DLD1 (cell line): ENCODE results near the gene PRR19.

Experiments used
- in situ Hi-C: cut with HindIII; loops from 2 replicates; pipeline ENCODE4 v1.10.0; 2017; ENCODE audit warnings: low sequenced_read_pairs

The PRR19 gene

DNA sequence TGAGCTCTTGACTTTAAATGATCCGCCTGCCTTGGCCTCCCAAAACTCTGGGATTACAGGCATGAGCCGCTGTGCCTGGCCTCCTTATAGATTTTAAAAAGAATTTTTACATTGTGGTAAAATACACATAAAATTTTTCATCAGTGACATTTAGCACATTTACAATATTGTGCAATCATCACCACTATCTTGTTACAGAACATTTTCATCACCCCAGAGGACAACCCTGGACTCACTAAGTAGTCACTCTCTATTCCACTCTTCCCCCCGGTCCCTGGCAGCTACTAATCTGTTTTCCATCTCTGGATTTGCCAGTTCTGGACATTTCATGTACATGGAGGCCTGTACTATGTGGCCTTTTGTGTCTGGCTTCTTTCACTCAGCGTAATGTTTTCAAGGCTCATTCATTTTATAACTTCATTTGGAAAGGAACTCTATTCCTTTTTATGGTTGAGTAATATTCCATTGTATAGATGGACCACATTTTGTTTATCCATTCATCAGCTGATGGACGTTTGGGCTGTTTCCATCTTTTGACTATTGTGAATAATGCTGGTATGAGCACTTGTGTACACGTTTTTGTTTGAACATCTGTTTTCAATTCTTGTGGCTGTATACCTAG, 43.4 kb downstream of the PRR19 start:
- in situ Hi-C loops = no loop called here

DNA sequence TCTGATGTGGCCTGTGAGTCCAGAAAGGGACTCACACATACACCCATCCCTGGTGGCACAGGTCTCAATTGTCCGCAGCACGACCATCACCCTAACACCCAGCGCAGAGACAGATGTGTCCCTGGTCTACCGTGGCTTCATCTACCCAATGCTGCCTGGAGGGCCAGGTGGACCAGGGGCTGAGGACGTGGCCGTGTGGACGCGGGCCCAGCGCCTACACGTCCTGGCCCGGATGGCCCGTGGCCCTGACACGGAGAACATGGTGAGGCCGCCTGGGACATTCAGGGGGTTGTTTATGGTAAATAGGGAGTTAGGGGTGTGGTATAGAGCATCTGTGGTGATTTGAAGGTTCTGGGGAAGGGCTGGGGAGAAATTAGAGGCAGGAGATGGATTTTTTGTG, 46.3 kb downstream of the PRR19 start:
- in situ Hi-C loops = no loop called here

DNA sequence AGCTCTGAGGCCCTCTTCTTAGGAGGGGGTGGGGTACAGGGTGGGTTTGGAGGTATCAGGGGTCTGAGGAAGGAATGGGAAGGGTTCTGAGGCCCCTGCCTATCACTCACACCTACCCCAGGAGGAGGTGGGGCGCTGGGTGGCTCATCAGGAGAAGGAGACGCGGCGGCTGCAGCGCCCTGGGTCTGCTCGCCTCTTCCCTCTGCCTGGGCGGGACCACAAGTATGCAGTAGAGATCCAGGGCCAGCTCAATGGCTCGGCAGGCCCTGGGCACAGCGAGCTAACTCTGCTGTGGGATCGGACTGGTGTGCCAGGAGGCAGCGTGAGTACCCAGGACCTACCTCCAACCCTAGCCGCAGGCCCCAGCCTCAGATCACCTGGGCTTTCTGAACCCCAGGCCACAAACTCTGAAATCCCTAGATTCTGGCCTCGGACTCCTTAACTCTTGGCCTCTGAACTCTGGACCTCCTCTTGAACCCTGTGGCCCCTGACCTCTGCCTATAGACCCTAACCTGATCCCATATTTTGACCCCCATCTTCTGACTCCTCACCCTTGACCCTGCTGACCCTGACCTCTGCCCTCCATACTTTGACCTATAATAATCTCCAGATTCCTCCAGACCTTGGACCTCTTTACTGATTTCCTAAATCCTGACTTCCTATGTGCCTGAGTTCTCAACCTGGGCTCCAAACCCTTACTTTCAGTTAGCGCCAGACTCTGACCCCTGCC, 47.6 kb downstream of the PRR19 start:
- in situ Hi-C loops = no loop called here

DNA sequence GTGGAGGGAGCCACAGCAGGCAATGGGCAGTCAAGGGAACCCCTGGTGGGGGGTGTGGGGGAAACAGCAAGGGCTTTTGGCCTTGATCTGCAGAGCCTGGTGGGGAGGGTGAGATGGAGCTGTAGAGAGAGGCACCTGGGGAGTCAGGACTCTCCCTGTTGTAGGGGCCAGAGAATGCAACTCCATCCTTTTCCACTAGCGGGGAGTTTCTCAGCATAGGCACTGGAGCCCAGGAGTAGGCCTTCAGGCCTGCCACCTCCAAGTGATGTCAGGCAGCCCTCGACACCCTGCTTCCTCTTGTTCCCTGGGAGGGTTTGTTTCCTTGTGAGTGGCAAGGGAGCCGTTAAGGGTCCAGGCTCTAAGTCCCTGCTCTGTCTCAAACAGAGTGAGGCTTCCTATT, 48.5 kb downstream of the PRR19 start:
- in situ Hi-C loops = no loop called here

DNA sequence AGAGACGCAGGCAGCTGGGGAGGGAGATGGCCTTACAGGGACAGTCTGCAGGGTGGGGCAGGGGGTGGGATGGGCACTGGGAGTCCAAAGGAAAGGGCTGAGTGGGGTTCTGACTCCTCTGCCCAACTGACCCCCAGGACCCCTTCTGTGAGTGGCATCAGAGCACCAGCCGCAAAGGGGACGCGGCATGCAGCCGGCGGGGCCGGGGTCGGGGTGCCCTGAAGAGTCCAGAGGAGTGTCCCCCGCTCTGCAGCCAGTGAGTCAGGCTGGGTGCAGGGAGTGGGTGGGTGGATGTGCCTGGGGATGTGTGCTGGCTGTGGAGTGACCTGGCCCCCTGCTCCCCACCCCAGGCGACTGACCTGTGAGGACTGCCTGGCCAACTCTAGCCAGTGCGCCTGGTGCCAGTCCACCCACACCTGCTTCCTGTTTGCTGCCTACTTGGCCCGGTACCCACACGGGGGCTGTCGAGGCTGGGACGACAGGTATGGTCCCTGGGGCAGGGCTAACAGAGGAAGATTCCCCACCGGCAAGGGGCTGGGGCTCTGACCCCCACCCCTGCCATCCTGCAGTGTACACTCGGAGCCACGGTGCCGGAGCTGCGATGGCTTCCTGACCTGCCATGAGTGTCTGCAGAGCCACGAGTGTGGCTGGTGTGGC, 49.3 kb downstream of the PRR19 start:
- in situ Hi-C loops = no loop called here

DNA sequence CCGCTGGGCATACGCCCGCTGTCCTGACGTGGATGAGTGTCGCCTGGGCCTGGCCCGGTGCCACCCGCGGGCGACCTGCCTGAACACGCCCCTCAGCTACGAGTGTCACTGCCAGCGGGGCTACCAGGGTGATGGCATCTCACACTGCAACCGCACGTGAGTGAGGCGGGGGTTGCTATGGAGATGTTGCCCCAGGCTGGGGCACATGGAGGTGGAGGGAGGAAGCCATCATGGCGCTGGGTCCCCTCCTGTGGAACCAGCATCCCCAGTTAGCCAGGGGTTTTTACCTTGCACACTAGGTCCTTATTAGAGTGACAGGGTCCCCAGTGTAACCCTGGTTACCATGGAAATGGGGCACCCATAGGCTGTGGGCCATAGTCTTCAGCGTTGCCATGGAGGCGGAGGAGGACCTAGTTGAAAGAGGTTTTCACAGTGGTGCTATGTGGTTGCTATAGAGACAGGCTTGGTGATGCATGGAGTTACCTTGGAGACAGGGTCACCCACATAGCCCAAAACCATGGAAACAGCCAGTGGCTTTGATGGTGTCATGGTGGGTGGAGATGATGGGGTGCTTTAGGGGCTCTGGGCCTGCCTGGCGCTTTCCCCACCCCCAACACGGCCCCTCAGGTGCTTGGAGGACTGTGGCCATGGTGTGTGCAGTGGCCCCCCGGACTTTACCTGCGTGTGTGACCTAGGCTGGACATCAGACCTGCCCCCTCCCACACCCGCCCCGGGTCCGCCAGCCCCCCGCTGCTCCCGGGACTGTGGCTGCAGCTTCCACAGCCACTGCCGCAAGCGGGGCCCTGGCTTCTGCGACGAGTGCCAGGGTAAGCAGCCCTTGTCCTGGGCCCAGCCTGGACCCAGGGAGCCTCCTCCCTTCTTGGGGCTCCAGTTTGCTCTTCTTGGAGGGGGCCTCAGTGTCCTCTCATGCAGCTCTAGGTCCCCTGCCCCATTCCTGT, 50.6 kb downstream of the PRR19 start:
- in situ Hi-C loops = no loop called here

DNA sequence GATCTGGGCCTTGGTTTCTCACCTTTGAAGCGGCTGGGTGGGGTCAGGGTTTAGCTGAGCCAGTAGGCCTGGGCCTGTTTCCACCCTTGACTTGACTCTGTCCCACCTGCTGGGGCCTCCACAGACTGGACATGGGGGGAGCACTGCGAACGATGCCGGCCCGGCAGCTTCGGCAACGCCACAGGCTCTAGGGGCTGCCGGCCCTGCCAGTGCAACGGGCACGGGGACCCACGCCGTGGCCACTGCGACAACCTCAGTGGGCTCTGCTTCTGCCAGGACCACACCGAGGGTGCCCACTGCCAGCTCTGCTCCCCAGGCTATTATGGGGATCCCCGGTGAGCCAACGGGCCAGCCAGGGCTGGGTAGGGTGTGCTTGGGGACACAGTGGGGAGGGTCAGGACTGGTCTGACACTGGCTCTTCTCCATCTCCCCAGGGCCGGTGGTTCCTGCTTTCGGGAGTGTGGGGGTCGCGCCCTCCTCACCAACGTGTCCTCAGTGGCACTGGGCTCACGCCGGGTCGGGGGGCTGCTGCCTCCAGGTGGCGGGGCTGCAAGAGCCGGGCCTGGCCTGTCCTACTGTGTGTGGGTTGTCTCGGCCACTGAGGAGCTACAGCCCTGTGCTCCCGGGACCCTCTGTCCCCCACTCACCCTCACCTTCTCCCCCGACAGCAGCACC, 51.5 kb downstream of the PRR19 start:
- in situ Hi-C loops = no loop called here

DNA sequence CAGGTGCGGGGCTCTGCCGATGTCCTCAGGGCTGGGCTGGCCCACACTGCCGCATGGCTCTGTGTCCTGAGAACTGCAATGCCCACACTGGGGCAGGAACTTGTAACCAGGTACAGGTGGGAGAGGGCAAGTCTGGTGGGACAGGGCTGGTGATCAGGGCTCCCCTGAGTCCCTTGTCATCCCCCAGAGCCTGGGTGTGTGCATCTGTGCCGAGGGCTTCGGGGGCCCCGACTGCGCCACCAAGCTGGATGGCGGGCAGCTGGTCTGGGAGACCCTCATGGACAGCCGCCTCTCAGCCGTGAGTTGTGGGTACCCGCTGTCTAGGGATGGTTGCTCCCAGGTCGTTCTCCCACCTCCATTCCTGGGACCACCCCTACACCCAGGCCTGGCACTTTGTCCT, 54.0 kb downstream of the PRR19 start:
- in situ Hi-C loops = no loop called here

DNA sequence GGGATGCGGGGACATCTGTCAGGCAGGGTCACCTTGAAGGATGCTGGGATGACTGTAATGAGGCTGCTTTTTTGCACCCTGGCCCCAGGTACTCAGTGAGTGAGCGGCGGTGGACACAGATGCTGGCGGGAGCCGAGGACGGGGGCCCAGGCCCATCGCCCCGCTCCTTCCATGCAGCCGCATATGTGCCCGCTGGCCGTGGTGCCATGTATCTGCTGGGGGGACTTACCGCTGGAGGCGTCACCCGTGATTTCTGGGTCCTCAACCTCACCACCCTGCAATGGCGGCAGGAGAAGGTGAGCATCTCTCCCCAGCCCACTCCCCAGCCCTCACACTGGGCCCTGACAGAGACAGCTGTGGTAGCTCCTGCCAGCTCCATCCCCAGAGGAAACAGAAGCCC, 54.8 kb downstream of the PRR19 start:
- in situ Hi-C loops = no loop called here

DNA sequence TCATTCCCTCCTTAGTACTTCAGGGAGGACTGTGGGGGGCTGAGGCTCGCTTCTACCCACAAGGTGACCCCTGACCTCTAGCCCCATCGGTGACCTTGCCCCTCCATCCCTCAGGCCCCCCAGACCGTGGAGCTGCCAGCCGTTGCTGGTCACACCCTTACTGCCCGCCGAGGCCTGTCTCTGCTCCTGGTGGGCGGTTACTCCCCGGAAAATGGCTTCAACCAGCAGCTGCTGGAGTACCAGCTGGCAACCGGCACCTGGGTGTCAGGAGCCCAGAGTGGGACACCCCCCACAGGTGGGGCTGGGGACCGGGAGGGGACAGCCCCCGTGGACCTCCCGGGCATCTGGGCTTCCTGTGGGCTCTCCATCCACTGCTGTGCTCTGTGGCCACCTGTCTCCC, 55.4 kb downstream of the PRR19 start:
- in situ Hi-C loops = no loop called here
